Limb (tissue), 2 donors: ENCODE measurements around the gene TMPRSS4.

Experiments used
- DNase-seq, 2 donors: peaks; one replicate each; pipeline ENCODE4 v3.0.0-alpha.2; 2016; ENCODE audit errors: extremely low spot score in 2 of 2

TMPRSS4 gene

GRCh38 chr11:118104491-118104890 lies 27.6 kb downstream of the TMPRSS4 start:
- no peak for DNase-seq

GRCh38 chr11:118105657-118106305 lies 28.9 kb downstream of the TMPRSS4 start:
- DNase-seq, result no peak

GRCh38 chr11:118106789-118107335 lies 30.0 kb downstream of the TMPRSS4 start:
- DNase-seq, result no peak

GRCh38 chr11:118108513-118108912 lies 31.6 kb downstream of the TMPRSS4 start:
- DNase-seq, result no peak

- DNase-seq, result no peak
These were observed 32.4 kb downstream of the TMPRSS4 start for GRCh38 chr11:118109231-118109630.

GRCh38 chr11:118111019-118111743 lies 34.3 kb downstream of the TMPRSS4 start:
- DNase-seq, result no peak

GRCh38 chr11:118111744-118112035 lies 34.8 kb downstream of the TMPRSS4 start:
- DNase-seq, result no peak

- DNase-seq, result no peak
These were observed 36.0 kb downstream of the TMPRSS4 start for GRCh38 chr11:118112711-118113430.

GRCh38 chr11:118114266-118114665 lies 37.4 kb downstream of the TMPRSS4 start:
- no peak for DNase-seq

- DNase-seq, result no peak
These were observed 38.2 kb downstream of the TMPRSS4 start for GRCh38 chr11:118115048-118115447.

- no peak for DNase-seq
These were observed 41.1 kb downstream of the TMPRSS4 start for GRCh38 chr11:118117790-118118601.

- DNase-seq, result no peak
These were observed 43.9 kb downstream of the TMPRSS4 start for GRCh38 chr11:118120793-118121192.

GRCh38 chr11:118124929-118125535 lies 48.2 kb downstream of the TMPRSS4 start:
- no peak for DNase-seq

- no peak for DNase-seq
These were observed 49.4 kb downstream of the TMPRSS4 start for GRCh38 chr11:118126082-118126838.

GRCh38 chr11:118128310-118128709 lies 51.4 kb downstream of the TMPRSS4 start:
- DNase-seq, result no peak

- no peak for DNase-seq
These were observed 52.0 kb downstream of the TMPRSS4 start for GRCh38 chr11:118128721-118129470.

- no peak for DNase-seq
These were observed 52.7 kb downstream of the TMPRSS4 start for GRCh38 chr11:118129471-118130172.

- no peak for DNase-seq
These were observed 55.7 kb downstream of the TMPRSS4 start for GRCh38 chr11:118132385-118133151.
